T47D (cell line): Measurements from ENCODE around the gene ZNF507.
A peak's percentile ranks its signal among the peaks of the same experiment; 100 is the strongest.

Experiments
- DNase-seq, 2 experiments: peaks; one replicate each; pipeline versions ENCODE4 v3.0.0 to v3.0.0-alpha.2; 2011 to 2012; ENCODE audit warnings: low read depth in 1 of 2, low spot score in 1 of 2
- JUND ChIP-seq: IDR thresholded peaks from 2 replicates; pipeline ENCODE4 v1.6.1; 2012; ENCODE audit warnings: low read depth
- in situ Hi-C: cut with HindIII; loops from 2 replicates; pipeline ENCODE4 v1.10.0; 2016; ENCODE audit warnings: low sequenced_read_pairs, low pct_unique_long_range_greater_than_20kb

Gene ZNF507

GRCh38 chr19:32345261-32346207 lies at the start of gene ZNF507:
Gene ZNF507, plus strand, starts transcription at chr19:32345610. Its CDS starts 7,221 bp downstream, at chr19:32352831.
- peak; percentile 53 to 82 for DNase-seq
- no peak for TF ChIP-seq JUND
- in situ Hi-C loops = no loop called here

- in situ Hi-C loops = no loop called here
- no peak for TF ChIP-seq JUND
- no peak for DNase-seq
These were observed 48.7 kb upstream of the ZNF507 start for GRCh38 chr19:32296694-32297093.

GRCh38 chr19:32302778-32303177 lies 42.6 kb upstream of the ZNF507 start:
- TF ChIP-seq JUND = no peak
- DNase-seq = no peak
- in situ Hi-C loops = no loop called here

GRCh38 chr19:32303193-32303592 lies 42.2 kb upstream of the ZNF507 start:
- DNase-seq = no peak
- in situ Hi-C loops = no loop called here
- no peak for TF ChIP-seq JUND

GRCh38 chr19:32307591-32307990 lies 37.8 kb upstream of the ZNF507 start:
- TF ChIP-seq JUND = no peak
- DNase-seq = no peak
- in situ Hi-C loops = no loop called here

- no peak for TF ChIP-seq JUND
- DNase-seq = no peak
- in situ Hi-C loops = no loop called here
These were observed 36.9 kb upstream of the ZNF507 start for GRCh38 chr19:32308431-32309077.

GRCh38 chr19:32309711-32310390 lies 35.6 kb upstream of the ZNF507 start:
- no peak for DNase-seq
- in situ Hi-C loops = no loop called here
- TF ChIP-seq JUND = no peak

GRCh38 chr19:32311371-32311770 lies 34.0 kb upstream of the ZNF507 start:
- no peak for DNase-seq
- in situ Hi-C loops = no loop called here
- no peak for TF ChIP-seq JUND

GRCh38 chr19:32313569-32314265 lies 31.7 kb upstream of the ZNF507 start:
- TF ChIP-seq JUND = no peak
- DNase-seq = no peak
- in situ Hi-C loops = no loop called here

GRCh38 chr19:32316034-32316433 lies 29.4 kb upstream of the ZNF507 start:
- peak in 1 of 2 experiments; percentile 12 for DNase-seq
- in situ Hi-C loops = no loop called here
- no peak for TF ChIP-seq JUND

GRCh38 chr19:32317086-32317485 lies 28.3 kb upstream of the ZNF507 start:
- TF ChIP-seq JUND = no peak
- in situ Hi-C loops = no loop called here

GRCh38 chr19:32318884-32319520 lies 26.4 kb upstream of the ZNF507 start:
- TF ChIP-seq JUND = no peak
- in situ Hi-C loops = no loop called here
- DNase-seq = peak in 1 of 2 experiments; percentile 12

More at GRCh38 chr19:32317086-32317485, 28.3 kb upstream of the ZNF507 start:
- no peak for DNase-seq
